B cell (primary cell): Measurements from ENCODE around the gene AMT. TPM values are rescaled to one million over a fixed set of nuclear protein-coding genes. Genes with fewer than 3 reads are reported as not detected.

ENCODE experiments used
- ATAC-seq: fragments of 200-7000 bp; cut with Tn5 transposase; one replicate; pipeline ENCODE4 v1.10.0; 2021; ENCODE audit warnings: low read depth, mild to moderate bottlenecking, moderate number of reproducible peaks, moderate library complexity
- CTCF ChIA-PET: fragments of 350-600 bp; sonication (Branson Sonifier 250); formaldehyde crosslinking; loops from one replicate; lab custom pipeline; 2021; ENCODE audit warnings: antibody characterized with exemption, inconsistent platforms; lab: Charles Lee
- POLR2A ChIA-PET: fragments of 350-600 bp; sonication (Branson Sonifier 250); formaldehyde crosslinking; loops from one replicate; lab custom pipeline; 2021; ENCODE audit warnings: antibody characterized with exemption; lab: Charles Lee
- DNase-seq: peaks from one replicate; pipeline ENCODE4 v3.0.0; 2013
- H2AFZ ChIP-seq: 2 replicates; pipeline ENCODE4 v1.6.1; 2012; ENCODE audit warnings: mild to moderate bottlenecking, low read depth, low read length; ENCODE audit not compliant: insufficient read depth, poor library complexity, severe bottlenecking
- H3K27ac ChIP-seq, 2 donors: 1 replicate in 1 of 2; 2 replicates in 1 of 2; pipeline ENCODE4 v1.5.1; 2012 to 2013; ENCODE audit warnings: low read length in 2 of 2, mild to moderate bottlenecking in 2 of 2, moderate library complexity in 1 of 2
- H3K27me3 ChIP-seq, 4 experiments: fragments of 200-600 bp in 1 of 4; sonication (generic) in 1 of 4; replicated peaks in 1 of 4; 1 replicate in 2 of 4; 2 replicates in 2 of 4; pipeline versions ENCODE4 v1.6.1 to v1.7.0; 2013 to 2016; ENCODE audit warnings: low read length in 3 of 4, mild to moderate bottlenecking in 2 of 4, mixed read lengths in 1 of 4, moderate library complexity in 1 of 4; ENCODE audit not compliant: insufficient read depth in 4 of 4, control insufficient read depth in 3 of 4; ENCODE audit errors: control extremely low read depth in 1 of 4
- H3K36me3 ChIP-seq, 2 experiments: replicated peaks in 1 of 2; 1 replicate in 1 of 2; 2 replicates in 1 of 2; pipeline versions ENCODE4 v1.6.1 to v1.7.1; 2013; ENCODE audit warnings: low read length in 1 of 2; ENCODE audit not compliant: insufficient read depth in 2 of 2, control insufficient read depth in 1 of 2; ENCODE audit errors: control extremely low read depth in 1 of 2, extremely low read depth in 1 of 2
- H3K4me1 ChIP-seq, 2 donors: fragments of 200-600 bp in 1 of 2; sonication (generic) in 1 of 2; 1 replicate in 1 of 2; 2 replicates in 1 of 2; pipeline versions ENCODE4 v1.5.1 to v1.6.1; 2013 to 2017; ENCODE audit warnings: low read length in 2 of 2; ENCODE audit not compliant: control insufficient read depth in 2 of 2, insufficient read depth in 2 of 2
- H3K4me2 ChIP-seq: replicated peaks from 2 replicates; pipeline ENCODE3; 2012; ENCODE audit warnings: mild to moderate bottlenecking, low read depth, low read length; ENCODE audit not compliant: poor library complexity, severe bottlenecking
- H3K4me3 ChIP-seq, 5 experiments: fragments of 200-600 bp in 1 of 5; sonication (generic) in 1 of 5; 1 replicate in 3 of 5; 2 replicates in 2 of 5; pipeline versions ENCODE4 v1.5.1 to v1.7.0; 2011 to 2016; ENCODE audit warnings: low read length in 4 of 5, mild to moderate bottlenecking in 4 of 5, low read depth in 2 of 5, control low read depth in 1 of 5, moderate library complexity in 1 of 5; ENCODE audit not compliant: insufficient read depth in 1 of 5; ENCODE audit errors: control extremely low read depth in 1 of 5, extremely low read depth in 1 of 5
- H3K79me2 ChIP-seq: fragments of 200-600 bp; sonication (generic); one replicate; pipeline ENCODE4 v1.6.0; 2016; ENCODE audit warnings: low read length; ENCODE audit not compliant: control insufficient read depth, insufficient read depth
- H3K9ac ChIP-seq: fragments of 200-600 bp; sonication (generic); 2 replicates; pipeline ENCODE4 v1.6.1; 2017; ENCODE audit warnings: mild to moderate bottlenecking, low read length, moderate library complexity
- H3K9me3 ChIP-seq, 3 donors: one replicate each; pipeline versions ENCODE4 v1.6.1 to v1.7.1; 2013; ENCODE audit warnings: low read length in 2 of 3; ENCODE audit not compliant: control insufficient read depth in 2 of 3, insufficient read depth in 1 of 3; ENCODE audit errors: control extremely low read depth in 1 of 3
- H4K20me1 ChIP-seq: 2 replicates; pipeline ENCODE4 v1.6.0; 2012; ENCODE audit warnings: mild to moderate bottlenecking, low read length; ENCODE audit not compliant: insufficient read depth, control insufficient read depth, poor library complexity, severe bottlenecking
- H3K27ac Mint-ChIP-seq: one replicate; pipeline ENCODE4 v1.8.0; 2021; ENCODE audit warnings: mixed read lengths
- H3K27me3 Mint-ChIP-seq: one replicate; pipeline ENCODE4 v1.8.0; 2021; ENCODE audit warnings: mixed read lengths
- H3K4me1 Mint-ChIP-seq: one replicate; pipeline ENCODE4 v1.8.0; 2021; ENCODE audit warnings: mixed read lengths
- H3K4me3 Mint-ChIP-seq: one replicate; pipeline ENCODE4 v1.8.0; 2021; ENCODE audit warnings: mixed read lengths
- H3K9me3 Mint-ChIP-seq: one replicate; pipeline ENCODE4 v1.8.0; 2022; ENCODE audit warnings: mixed read lengths; ENCODE audit not compliant: insufficient read depth
- EZH2 ChIP-seq: IDR thresholded peaks from 2 replicates; pipeline ENCODE4 v1.6.1; 2012; ENCODE audit warnings: borderline replicate concordance, low read depth, mild to moderate bottlenecking, moderate library complexity, low read length; ENCODE audit not compliant: insufficient read depth, poor library complexity, severe bottlenecking
- WGBS: methylation state at CpG from one replicate; pipeline ENCODE4 v1.1.5; 2013; ENCODE audit warnings: missing lambda C conversion rate; ENCODE audit not compliant: insufficient coverage; 5-methylcytosine and 5-hydroxymethylcytosine counted together
- intact Hi-C: fragments of 100-400 bp; cut with micrococcal nuclease; formaldehyde crosslinking; loops from one replicate; pipeline ENCODE4 v1.10.0; 2022
- polyA plus RNA-seq: library from polyadenylated mRNA; depleted of rRNA; stranded (reverse); fragments of >200 nt; gene quantifications from 2 replicates; pipeline ENCODE4 v1.2.3, GENCODE V29; 2012
- total RNA-seq, 2 donors: library from RNA; stranded (reverse); fragments of 120-200 nt in 1 of 2; gene quantifications; 1 replicate in 1 of 2; 2 replicates in 1 of 2; pipeline versions ENCODE4 v1.2.3 to v1.2.4, GENCODE V29; 2013 to 2022
- TF ChIP-seq, protein P1 (sequence below): fragments of 200-600 bp; IDR thresholded peaks from one replicate; pipeline ENCODE4 v1.8.0; 2022; ENCODE audit warnings: antibody characterized with exemption, mild to moderate bottlenecking

The AMT gene
- total and polyA plus RNA-seq, 2 donors (not counting 1 experiment from before 2014, with no cell fraction given), result 14.0 to 44.0 TPM

DNA sequence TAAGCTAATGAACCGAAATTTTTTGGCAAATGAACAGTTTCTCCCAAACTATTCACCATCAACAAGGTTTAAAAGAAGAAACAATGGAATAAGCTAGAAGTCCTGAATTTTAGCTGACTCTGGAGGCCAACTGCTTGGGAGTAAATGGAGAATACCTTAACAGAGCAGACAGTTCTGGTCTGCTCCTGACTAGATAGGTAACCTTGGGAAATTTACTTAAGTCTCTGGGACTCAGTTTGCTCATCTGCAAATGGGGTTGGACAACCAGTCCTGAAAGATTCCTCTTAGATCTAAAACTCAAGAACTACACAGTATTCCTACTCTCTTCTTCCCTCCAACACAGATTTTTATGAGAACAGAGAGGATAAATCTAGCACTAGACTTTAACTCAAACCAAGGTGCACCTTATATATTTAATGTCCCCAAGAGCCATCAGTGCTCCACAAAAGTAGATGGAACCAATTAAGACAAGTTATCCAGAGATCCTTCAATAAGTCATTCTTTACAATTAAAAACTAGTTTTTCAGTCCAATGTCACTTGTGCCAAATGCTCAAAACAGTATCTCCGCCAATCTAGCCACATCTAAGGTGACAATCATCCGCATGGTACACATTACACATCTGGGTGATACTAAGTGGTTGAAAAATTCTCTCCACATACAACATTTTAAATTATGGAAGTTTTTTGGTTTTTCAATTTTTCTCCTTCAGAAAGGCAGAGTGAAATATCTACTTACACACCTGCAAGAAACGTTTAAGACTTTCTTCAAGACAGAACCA lies 12.0 kb downstream of the AMT start:
- ATAC-seq (no peak), DNase-seq (no peak)
- H3K4me3 Mint-ChIP-seq, result peak overlapping the region; percentile 96
- peaks cover 0 to 17% of the 10 kb centered on the region in 2 experiments for H3K36me3 ChIP-seq
- no peak overlapping the region for H2AFZ ChIP-seq
- H3K27ac ChIP-seq, result peak overlapping the region; percentile 89 to 96
- H3K9me3 ChIP-seq, result no peaks in the 10 kb centered on the region
- no peaks in the 10 kb centered on the region for H3K9me3 Mint-ChIP-seq
- peak overlapping the region; percentile 72 for H3K4me2 ChIP-seq
- TF ChIP-seq, protein P1, sequence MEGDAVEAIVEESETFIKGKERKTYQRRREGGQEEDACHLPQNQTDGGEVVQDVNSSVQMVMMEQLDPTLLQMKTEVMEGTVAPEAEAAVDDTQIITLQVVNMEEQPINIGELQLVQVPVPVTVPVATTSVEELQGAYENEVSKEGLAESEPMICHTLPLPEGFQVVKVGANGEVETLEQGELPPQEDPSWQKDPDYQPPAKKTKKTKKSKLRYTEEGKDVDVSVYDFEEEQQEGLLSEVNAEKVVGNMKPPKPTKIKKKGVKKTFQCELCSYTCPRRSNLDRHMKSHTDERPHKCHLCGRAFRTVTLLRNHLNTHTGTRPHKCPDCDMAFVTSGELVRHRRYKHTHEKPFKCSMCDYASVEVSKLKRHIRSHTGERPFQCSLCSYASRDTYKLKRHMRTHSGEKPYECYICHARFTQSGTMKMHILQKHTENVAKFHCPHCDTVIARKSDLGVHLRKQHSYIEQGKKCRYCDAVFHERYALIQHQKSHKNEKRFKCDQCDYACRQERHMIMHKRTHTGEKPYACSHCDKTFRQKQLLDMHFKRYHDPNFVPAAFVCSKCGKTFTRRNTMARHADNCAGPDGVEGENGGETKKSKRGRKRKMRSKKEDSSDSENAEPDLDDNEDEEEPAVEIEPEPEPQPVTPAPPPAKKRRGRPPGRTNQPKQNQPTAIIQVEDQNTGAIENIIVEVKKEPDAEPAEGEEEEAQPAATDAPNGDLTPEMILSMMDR, result no peak
- no peak for TF ChIP-seq EZH2
- peaks cover 88% of the 10 kb centered on the region for H3K79me2 ChIP-seq
- CTCF ChIA-PET, result interaction anchor here (0.6 to 3.9 kb wide), 7 partner anchors 24 to 261 kb away, joined by 3 to 23 read pairs (median 5); partner anchors contain the start of gene USP4
- peak overlapping the region; percentile 95 for H3K27ac Mint-ChIP-seq
- H3K4me1 Mint-ChIP-seq, result peaks cover 75% of the 10 kb centered on the region
- peak overlapping the region; percentile 85 for H3K9ac ChIP-seq
- peaks cover 65 to 80% of the 10 kb centered on the region in 2 donors for H3K4me1 ChIP-seq
- no peaks in the 10 kb centered on the region for H3K27me3 ChIP-seq
- H3K4me3 ChIP-seq, result peak overlapping the region; percentile 64 to 96 (median 74)
- H4K20me1 ChIP-seq, result peaks cover 58% of the 10 kb centered on the region
- no peaks in the 10 kb centered on the region for H3K27me3 Mint-ChIP-seq
- intact Hi-C loops, result loop anchor here (5.0 kb wide), 1 partner anchor 262 kb away; the partner anchor contains the start of gene APEH
- POLR2A ChIA-PET, result interaction anchor here (1.9 to 3.0 kb wide), 5 partner anchors 19 to 71 kb away, joined by 6 to 45 read pairs (median 23); partner anchors contain the start of genes GPX1, NICN1 and USP4
- WGBS, result no CpG with 5 or more reads among the region's 4 CpGs
